Measurements from ENCODE around the gene HBA2.

- TF ChIP-seq CTCF (IDR thresholded peaks at IDR 0.05) (no peak), POLR2A (IDR thresholded peaks at IDR 0.05) (no peak)
Measured at GRCh38 chr16:200388-200787, 27.7 kb downstream of the HBA2 start.

Measured in vagina (tissue), 2 donors.